Epithelial cell of esophagus (primary cell): ENCODE results near the gene SAMD10.
"Not testable (repeated sequence)": the region's sequence is repeated elsewhere in the genome, so short reads cannot be mapped to it uniquely, and the experiment has no call there.

Experiments used
- DNase-seq: peaks from one replicate; pipeline ENCODE4 v3.0.0; 2010; ENCODE audit warnings: low read depth
- H3K4me3 ChIP-seq: 2 replicates; pipeline ENCODE4 v1.5.1; 2011; ENCODE audit warnings: mild to moderate bottlenecking, low read length, control low read depth
- TF ChIP-seq, protein P1 (sequence below): IDR thresholded peaks from 2 replicates; pipeline ENCODE4 v1.5.1; 2011; ENCODE audit warnings: low read depth, mild to moderate bottlenecking, low read length, control low read depth, inconsistent platforms; ENCODE audit not compliant: insufficient read depth; ENCODE audit errors: missing control alignments

The SAMD10 gene

GRCh38 chr20:63978319-63979228 lies 868 bp downstream of the SAMD10 start:
- H3K4me3 ChIP-seq = peak overlapping the region; percentile 63
- peak; percentile 83 for DNase-seq
- TF ChIP-seq, protein P1, sequence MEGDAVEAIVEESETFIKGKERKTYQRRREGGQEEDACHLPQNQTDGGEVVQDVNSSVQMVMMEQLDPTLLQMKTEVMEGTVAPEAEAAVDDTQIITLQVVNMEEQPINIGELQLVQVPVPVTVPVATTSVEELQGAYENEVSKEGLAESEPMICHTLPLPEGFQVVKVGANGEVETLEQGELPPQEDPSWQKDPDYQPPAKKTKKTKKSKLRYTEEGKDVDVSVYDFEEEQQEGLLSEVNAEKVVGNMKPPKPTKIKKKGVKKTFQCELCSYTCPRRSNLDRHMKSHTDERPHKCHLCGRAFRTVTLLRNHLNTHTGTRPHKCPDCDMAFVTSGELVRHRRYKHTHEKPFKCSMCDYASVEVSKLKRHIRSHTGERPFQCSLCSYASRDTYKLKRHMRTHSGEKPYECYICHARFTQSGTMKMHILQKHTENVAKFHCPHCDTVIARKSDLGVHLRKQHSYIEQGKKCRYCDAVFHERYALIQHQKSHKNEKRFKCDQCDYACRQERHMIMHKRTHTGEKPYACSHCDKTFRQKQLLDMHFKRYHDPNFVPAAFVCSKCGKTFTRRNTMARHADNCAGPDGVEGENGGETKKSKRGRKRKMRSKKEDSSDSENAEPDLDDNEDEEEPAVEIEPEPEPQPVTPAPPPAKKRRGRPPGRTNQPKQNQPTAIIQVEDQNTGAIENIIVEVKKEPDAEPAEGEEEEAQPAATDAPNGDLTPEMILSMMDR = no peak

DNA sequence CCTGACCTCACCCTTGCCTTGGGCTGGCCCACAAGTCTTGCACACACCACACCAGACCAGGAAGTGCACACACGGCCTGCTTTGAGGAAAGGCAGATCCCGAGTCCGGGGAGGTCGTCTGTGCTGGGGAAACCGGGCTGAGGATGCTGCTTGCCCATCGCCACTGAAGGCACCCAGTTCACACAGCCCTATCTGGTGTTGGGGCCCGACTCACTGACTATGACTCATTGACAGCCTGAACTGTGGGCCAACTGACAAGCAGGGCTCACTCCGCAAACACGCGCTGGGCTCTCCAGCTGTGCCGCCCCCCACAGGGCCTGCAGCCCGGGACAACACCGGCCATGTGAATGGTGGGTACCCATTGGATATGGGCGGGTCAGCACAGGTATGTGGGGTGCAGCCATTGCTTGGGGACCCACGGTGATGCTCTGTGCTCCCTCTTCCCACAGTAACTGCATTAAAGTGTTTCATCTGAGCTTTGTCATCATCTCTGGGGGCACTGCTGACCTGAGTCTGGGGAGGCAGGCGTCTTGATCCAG lies 1.6 kb downstream of the SAMD10 start:
- TF ChIP-seq, protein P1 = no peak
- no peak overlapping the region for H3K4me3 ChIP-seq
- DNase-seq = peak; percentile 73

GRCh38 chr20:63976980-63977738 lies 2.3 kb downstream of the SAMD10 start:
- no peak for DNase-seq
- no peak overlapping the region for H3K4me3 ChIP-seq

GRCh38 chr20:63976511-63976910 lies 2.9 kb downstream of the SAMD10 start:
- not testable (repeated sequence) for H3K4me3 ChIP-seq, DNase-seq

More at GRCh38 chr20:63976980-63977738, 2.3 kb downstream of the SAMD10 start:
- TF ChIP-seq, protein P1 = no peak

GRCh38 chr20:63974402-63975200 lies 4.8 kb downstream of the SAMD10 start:
- TF ChIP-seq, protein P1 = no peak
- peak; percentile 32 for DNase-seq
- no peak overlapping the region for H3K4me3 ChIP-seq

- peak; percentile 77 for DNase-seq
- peak overlapping the region; percentile 25 for H3K4me3 ChIP-seq
- TF ChIP-seq, protein P1 = peak; percentile 88
Measured at GRCh38 chr20:63973636-63974401, 5.6 kb downstream of the SAMD10 start.
